HG03354 (cell line): ENCODE measurements around the gene ZBTB17.
"Not testable (repeated sequence)": the region's sequence is repeated elsewhere in the genome, so short reads cannot be mapped to it uniquely, and the experiment has no call there.

Experiments used
- ATAC-seq: cut with Tn5 transposase; IDR thresholded peaks from one replicate; pipeline ENCODE4 v1.9.1; 2021; ENCODE audit warnings: mild to moderate bottlenecking; ENCODE audit not compliant: unreplicated experiment, poor library complexity, severe bottlenecking

ZBTB17 gene

GRCh38 chr1:15975805-15976680, at the start of gene ZBTB17:
TSS of gene ZBTB17 (minus strand) at chr1:15976101. CDS start at chr1:15948495, 27,606 bp downstream.
- peak; percentile 88 for ATAC-seq

DNA sequence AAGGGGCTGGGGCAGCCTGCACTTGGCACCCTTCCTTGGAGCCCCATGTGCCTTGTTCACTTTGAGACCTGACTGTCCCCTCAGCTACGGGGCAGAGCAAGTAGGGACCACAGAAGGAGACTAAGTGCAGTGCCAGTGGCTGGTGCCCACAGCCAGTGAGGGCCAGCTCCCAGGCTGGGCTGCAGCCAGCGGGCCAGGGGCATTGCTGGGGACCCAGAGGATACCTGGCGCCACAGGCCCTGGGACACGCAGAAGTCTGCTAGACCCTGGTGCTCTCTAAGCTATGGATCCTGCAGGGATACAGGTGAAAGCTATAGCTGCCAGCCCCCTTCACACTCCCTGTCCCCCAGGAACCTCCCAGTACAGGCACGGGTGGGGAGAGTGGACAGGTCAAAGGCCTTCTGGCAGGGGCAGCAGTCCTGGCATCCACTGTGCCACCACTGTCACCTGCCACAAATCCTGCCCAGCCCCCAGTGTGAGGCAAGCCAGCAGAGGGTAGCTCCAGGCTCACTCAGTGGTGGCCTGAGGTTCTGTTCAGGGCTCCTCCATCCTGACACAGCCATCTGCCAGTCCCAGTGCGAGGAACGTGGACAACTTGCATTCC, 47.3 kb upstream of the ZBTB17 start:
- ATAC-seq = no peak

DNA sequence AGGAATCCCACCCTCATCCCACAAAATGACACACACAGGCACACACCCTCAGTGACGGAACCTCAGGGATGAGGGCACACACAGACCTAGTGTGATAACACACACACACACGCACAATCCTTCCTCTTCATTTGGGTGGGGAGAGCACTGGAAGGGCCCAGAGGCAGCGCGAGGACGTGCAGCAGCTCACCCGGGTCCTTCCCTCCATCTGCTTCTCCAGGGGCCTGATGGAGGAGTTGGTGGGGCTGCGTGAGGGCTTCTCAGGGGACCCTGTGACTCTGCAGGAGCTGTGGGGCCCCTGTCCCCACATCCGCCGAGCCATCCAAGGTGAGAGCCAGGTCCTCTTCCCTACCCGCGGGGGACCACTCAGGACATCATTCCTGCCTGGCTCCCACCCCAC, 46.5 kb upstream of the ZBTB17 start:
- ATAC-seq = no peak

DNA sequence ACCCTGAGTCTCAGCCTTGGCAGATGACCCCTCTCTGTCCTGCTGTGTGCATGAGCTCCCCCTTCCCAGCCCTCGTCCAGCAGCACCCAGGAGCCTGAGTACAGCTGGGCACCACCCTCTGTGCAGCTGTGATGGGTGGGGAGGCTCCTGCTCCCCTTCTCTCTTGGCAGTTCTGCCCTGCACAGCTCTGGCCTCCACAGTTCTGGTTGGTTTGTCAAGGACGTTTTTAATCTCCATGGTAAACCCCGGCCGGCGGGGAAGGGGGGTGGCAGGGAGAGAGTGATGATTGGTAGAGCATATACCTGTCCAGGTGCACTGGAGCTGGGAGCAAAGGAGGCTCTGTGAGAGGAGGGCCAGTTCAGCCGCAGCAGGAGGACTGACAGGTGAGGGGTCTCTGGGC, 45.8 kb upstream of the ZBTB17 start, which contains the start of gene CLCNKA:
Gene CLCNKA (plus strand): TSS at position 356 of the 400 bp plus-strand sequence. CDS start 584 bp downstream, outside the sequence.
- ATAC-seq = no peak

DNA sequence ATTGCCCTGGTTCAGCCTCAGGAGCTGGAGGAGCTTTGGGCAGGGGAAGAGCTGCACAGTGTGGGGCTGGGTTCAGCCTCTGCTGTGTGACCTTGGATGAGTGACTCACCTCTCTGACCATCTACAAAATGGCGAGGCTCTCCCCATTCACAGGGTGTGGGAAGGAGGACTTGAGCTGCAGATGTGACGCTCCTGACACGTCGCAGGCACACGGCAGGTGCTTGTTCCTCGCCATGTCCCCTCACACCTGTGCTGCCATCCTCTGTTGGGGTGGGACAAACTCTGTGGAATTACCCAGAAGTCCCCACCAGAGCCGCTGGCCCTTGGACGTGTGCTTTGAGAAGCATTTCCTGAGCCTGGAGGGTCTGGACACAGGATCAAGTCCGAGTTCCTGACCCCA, 45.0 kb upstream of the ZBTB17 start:
- not testable (repeated sequence) for ATAC-seq

DNA sequence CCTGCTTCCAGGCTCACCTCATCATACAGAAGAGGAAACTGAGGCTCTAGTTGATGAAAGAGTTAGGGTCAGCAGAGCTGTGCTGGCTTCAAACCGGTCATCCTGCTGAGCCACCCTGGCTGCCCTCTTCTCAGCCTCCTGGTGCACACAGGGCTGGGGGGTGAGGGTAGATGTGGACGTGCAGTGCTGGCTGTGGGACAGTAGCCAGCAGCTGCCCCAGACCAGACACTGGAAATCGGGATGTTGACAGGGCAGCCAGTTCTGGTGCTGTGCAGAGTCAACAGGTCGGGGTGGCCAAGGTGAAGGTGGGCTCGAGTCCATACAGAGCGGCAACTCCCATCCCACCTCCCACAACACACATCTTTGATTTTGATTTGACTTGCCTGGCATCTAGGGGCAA, 44.4 kb upstream of the ZBTB17 start:
- ATAC-seq = no peak

GRCh38 chr1:16019644-16020277, 43.9 kb upstream of the ZBTB17 start:
- ATAC-seq = no peak

- ATAC-seq = no peak
These were observed 43.1 kb upstream of the ZBTB17 start for GRCh38 chr1:16018749-16019643.

GRCh38 chr1:16018308-16018707, 42.4 kb upstream of the ZBTB17 start:
- ATAC-seq = no peak

GRCh38 chr1:16017461-16018303, 41.8 kb upstream of the ZBTB17 start, which contains the start of gene HSPB7:
TSS of gene HSPB7 (minus strand) at chr1:16018043. CDS start at chr1:16017963, 80 bp downstream.
- ATAC-seq = no peak

DNA sequence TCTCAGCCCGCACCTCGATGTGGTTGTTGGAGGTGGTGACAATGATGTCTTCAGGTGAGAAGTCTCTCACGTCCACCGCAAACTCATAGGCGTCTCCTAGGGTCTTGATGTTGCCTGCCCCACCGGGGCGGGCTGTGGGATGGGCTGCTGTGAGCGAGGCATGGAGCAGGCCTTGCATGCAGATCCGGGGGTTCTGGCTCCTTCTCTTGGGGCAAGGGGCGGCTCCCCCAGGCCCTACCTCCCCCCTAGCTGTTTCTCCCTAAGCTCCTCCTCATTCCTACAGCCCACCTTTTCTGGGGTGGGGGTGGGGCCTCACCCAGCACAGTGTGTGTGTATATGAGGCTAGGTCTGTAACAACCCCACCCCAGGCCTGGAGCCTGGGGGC, 41.2 kb upstream of the ZBTB17 start:
- no peak for ATAC-seq

- no peak for ATAC-seq
These were observed 40.3 kb upstream of the ZBTB17 start for GRCh38 chr1:16015960-16016901.

GRCh38 chr1:16015491-16015890, 39.6 kb upstream of the ZBTB17 start:
- ATAC-seq = no peak

GRCh38 chr1:16014509-16015482, 38.9 kb upstream of the ZBTB17 start:
- ATAC-seq = no peak

DNA sequence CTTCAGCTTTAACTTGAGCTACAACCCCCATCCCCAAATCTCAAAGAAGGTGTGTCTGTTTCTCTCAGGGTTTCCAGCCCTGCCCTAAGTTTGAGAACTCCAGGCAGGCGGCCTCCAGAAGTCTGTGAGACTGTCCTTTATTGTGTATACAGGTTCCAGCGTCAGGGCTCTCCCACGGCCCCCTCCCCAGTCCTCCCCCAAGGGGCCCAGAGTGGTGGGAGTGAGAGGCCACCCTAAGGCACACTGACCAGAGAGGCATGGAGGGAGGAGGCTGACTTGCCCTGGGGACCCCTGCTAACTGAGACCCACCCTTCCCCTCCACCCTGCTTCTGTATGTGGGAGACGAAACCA, 38.0 kb upstream of the ZBTB17 start:
- no peak for ATAC-seq

DNA sequence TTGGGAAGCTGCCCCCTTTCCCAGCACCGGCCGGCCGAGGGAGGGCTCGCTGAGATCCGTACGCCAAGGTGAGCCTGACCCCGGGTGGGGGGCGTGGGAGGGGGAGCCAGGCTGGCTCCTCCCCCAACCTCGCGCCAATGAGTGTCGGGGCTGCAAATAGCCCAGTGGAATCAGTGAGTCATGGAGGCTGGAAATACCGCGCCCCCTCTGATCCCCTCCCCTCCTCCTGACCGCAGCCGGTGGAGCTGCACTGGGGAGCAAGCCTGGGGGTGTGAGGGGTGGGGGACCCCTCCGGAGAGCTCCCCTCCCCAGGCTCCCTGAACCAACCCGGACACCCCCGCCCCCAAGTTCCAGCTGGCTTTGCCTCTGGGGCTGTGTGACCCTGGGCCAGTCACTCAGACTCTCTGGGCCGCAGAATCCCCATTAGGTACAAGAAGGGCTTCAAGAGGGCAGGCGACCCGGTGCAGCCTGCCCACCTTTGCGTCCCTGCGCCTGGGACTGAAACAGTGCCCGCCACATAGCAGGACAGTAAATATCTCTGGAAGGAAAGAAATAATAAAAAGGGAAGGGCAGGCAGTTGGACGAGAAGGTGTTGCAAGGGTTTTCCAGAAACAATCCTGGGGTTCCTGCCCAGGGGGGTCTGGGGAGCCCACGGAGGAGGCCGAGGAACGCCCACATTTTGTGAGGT, 37.5 kb upstream of the ZBTB17 start:
- ATAC-seq = no peak
